Amygdala (tissue), 56 donors: ENCODE measurements around the gene CRIP1.
A peak's percentile ranks its signal among the peaks of the same experiment; 100 is the strongest.

Experiments
- DNase-seq, 56 donors: peaks; one replicate each; lab custom pipeline; 2025; lab: John Stamatoyannopoulos, UW

CRIP1 gene

DNA sequence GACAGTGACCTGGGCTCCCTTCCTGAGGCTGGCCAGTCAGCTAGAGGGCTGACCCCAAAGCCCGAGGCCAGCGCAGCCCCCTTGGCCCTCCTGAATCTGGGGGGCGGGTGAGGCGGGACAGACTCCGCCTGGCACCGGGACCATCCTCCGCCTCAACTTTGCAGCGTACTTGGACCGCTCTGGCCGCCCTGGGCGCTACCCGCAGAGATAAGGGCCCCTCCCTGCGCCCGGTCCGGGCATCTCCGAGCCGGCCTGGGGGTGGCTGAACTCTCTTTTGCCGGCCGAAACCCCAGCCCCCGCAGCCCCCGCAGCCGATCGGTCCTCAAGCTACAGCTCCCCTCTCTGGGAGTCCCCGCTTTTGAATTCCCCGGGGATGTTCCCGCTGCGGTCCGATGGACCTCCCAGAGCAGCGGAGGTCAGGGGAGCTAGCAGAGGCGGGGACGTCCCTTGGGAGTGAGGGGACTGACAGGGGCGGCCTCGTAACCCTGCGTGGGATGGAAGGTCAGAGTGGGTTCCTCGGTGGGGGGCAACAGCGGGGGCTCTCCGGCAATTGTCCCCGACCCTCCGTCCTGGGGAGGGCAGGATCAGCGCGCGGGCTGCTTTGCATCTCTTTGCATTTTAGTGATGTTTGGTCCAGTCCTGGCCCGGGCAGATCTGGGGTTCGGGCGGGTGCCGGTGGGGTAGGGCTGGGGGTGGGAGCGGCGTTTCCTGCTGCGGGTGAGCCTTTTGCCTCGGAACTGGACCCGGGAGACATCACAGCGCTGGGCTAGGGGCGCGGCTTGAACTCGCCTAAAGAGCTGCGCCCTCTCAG is at the start of gene CRIP1:
CRIP1 (plus strand) TSS at position 724 of the 811 bp plus-strand sequence. CDS start 374 bp downstream, outside the sequence.
- DNase-seq = no peak

DNA sequence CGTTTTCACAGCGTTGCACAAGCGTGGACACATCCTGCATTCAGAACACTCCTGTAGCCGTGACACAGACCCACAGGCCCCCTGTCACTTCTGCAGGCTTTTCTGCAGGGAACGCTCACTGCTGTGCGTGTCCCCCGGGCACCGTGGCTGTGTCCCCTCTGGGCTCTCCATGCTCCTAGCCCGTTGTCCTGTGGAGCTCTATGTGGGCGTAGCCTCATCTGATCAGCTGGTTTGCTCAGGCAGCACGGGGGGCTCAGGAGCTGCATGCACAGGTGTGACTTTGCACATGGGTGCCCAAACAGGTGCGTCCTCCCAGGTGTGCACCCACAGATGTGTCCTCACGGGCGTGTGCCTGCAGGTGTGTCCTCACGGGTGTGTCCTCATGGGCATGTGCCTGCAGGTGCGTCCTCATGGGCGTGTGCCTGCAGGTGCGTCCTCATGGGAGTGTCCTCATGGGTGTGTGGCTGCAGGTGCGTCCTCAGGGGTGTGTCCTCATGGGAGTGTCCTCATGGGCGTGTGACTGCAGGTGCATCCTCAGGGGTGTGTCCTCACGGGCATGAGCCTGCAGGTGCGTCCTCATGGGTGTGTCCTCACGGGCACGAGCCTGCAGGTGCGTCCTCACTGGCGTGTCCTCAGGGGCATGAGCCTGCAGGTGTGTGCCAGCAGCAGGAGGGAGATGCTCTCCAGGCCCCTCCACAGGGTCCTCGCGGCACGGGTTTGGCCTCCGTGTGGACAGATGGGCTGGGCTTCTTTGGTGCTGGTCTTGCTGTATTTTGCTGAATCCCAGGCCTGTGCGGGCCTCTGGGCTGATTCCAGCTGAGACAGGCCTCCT is 49.6 kb upstream of the CRIP1 start:
- DNase-seq = no peak

GRCh38 chr14:105437723-105438500 is 48.8 kb upstream of the CRIP1 start:
- DNase-seq = no peak

DNA sequence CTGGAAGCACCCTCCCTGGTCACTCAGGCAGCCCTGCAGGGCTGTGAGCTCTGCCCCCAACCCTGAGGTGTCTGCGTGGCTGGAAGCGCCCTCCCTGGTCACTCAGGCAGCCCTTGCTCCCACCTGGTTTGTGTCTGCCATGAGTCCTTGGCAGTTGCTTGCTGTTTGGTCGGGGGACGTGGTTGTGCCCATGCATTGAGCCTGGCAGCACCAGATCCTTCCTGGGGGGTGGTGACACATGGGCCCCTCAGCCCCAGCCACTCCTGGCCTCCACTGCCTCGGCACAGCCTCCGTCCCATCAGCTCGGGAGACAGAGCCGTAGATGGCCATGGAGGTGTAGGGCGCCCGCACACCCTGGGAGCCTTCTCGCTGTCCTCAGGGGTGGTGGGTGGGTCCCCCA is 47.5 kb upstream of the CRIP1 start:
- DNase-seq = no peak

DNA sequence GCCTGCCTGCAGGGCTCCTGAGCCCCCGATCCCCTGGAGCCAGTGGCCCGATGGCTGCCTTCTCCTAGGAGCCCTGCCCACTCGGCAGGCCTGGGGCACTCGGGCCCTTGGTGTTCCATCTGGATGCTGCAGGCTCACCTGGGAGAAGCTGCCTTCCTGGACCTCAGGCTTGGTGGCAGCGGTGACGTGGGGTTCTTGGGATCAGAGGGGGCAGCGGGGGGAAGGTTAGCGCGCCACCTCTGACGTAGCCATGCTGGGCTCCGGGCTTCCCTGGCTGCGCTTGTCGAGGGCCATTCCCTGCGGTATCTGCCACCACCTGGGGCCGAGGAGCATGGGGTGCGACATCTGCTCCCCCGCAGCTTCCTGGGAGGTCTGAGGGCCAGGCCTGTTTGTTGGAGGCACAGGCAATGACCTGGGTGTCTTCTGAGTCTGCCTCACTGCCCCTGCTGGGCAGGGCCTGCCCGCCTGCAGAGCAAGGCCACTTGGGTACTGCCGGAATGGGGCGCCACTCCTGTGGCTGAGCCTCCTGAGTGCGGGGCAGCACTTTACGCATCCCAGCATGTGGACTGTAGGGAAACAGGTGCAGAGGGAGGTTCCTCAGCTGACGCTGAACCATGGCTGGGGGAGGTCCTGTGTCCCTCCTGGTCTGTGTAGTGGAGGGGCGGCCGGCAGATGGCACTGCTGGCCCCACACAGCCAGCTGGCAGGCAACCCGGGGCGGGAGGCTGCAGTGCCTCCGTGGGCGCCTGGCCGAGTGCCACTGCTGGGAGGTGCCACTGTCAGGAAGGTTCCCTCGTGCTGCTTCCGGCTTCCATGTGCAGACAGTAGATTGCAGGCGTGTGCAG is 46.8 kb upstream of the CRIP1 start:
- DNase-seq = peak in 7 of 56 donors; percentile 20 to 36 (median 29)

- DNase-seq = no peak
These were observed 46.2 kb upstream of the CRIP1 start for GRCh38 chr14:105440554-105440900.

- no peak for DNase-seq
These were observed 45.7 kb upstream of the CRIP1 start for GRCh38 chr14:105440992-105441391.

- no peak for DNase-seq
These were observed 44.6 kb upstream of the CRIP1 start for GRCh38 chr14:105442125-105442524.

GRCh38 chr14:105442834-105443233 is 43.9 kb upstream of the CRIP1 start:
- DNase-seq = no peak

GRCh38 chr14:105444859-105445258 is 41.8 kb upstream of the CRIP1 start:
- DNase-seq = no peak

DNA sequence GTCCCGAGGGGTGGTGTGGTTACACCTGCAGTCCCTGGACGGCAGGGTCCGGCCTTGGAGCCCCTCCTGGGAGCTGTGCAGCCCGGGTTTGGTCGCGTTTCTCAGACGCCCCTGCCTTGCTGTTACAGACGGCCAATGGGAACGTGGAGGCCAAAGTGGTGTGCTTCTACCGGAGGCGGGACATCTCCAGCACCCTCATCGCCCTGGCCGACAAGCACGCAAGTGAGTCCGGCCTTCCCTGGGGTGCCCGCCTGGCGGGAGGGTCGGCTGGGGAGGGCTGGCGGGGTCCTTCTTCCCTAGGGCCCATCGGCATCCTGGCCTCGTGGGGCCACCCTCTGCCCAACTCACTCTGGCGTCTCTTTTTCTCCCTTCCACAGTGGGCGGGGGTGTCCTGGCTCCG is 41.4 kb upstream of the CRIP1 start:
- DNase-seq = no peak

- no peak for DNase-seq
These were observed 40.5 kb upstream of the CRIP1 start for GRCh38 chr14:105445901-105446845.

DNA sequence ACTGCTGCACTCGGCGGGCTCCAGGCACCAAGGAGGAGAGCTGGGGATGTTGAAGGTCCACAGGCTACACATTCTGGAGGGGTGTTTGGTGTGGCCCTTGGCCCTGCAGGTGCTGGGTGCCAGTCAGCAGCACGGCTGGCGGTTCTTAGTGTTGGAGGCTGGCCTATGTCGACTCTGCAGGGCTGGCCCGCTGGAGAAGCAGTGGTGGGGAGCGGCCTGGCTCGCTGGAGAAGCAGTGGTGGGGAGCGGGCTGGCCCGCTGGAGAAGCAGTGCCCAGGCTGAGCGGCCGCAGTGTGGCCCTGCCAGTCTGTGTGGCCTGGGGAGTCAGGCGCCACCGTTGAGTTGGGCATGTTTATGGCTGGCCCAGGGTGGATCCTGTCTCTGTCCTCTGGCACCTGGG is 39.7 kb upstream of the CRIP1 start:
- no peak for DNase-seq

GRCh38 chr14:105447651-105448640 is 38.7 kb upstream of the CRIP1 start:
- DNase-seq = no peak

- peak in 41 of 56 donors; percentile 11 to 83 (median 51) for DNase-seq
These were observed 38.0 kb upstream of the CRIP1 start for GRCh38 chr14:105448706-105449111.

DNA sequence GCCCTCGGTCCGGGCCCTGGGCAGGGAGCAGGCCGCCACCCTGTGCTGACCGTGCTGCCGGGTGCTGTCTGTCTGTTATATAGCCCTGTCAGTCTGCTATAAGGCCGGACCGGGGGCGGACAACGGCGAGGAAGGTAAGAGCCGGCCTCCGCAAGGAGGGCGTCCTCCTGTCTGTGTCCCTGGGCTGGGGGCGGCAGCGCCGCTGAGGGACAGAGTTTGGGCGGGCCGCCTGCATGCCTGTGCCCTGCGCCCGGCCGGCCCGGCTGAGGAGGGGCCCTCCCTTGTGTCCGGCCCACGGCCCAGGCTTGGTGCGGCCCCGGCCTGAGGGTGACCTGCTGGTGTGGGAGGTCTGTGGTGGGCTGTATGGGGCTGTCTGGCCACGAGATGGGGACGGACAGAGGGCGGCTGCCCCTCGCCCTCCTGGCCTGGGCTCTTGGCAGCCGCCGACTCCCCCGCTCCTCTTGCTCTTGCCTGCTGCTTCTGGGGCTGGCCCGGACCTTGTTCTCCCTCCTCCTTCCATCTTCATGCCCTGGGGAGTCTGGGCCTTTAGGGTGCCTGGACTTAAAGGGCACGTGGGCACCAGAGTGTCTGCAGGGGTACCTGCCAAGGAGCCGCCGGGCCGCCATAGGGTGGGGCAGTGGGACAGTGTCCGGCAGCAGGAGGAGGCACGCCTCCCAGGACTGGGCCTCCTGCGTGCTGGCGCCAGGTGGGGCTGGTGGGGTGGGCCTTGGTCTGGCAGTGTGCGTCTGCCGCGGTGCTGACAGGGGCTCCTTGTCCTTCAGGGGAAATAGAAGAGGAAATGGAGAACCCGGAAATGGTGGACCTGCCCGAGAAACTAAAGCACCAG is 37.2 kb upstream of the CRIP1 start:
- no peak for DNase-seq

GRCh38 chr14:105450123-105450505 is 36.6 kb upstream of the CRIP1 start:
- no peak for DNase-seq
